ACHN (cell line): Measurements from ENCODE around the gene SLC30A7.
"Not testable (repeated sequence)": the region's sequence is repeated elsewhere in the genome, so short reads cannot be mapped to it uniquely, and the experiment has no call there.

ENCODE experiments used
- DNase-seq: peaks from one replicate; pipeline ENCODE4 v3.0.0-alpha.2; 2015
- in situ Hi-C: cut with HindIII; loops from 2 replicates; pipeline ENCODE4 v1.10.0; 2017; ENCODE audit warnings: low sequenced_read_pairs, low pct_ligation_motif_present, low pct_unique_long_range_greater_than_20kb

The SLC30A7 gene

GRCh38 chr1:100952104-100952745 lies 56.3 kb downstream of the SLC30A7 start:
- DNase-seq, result no peak
- in situ Hi-C loops, result no loop called here

- DNase-seq, in situ Hi-C loops: not testable (repeated sequence)
Observed at GRCh38 chr1:100952970-100953369, 57.1 kb downstream of the SLC30A7 start.

DNA sequence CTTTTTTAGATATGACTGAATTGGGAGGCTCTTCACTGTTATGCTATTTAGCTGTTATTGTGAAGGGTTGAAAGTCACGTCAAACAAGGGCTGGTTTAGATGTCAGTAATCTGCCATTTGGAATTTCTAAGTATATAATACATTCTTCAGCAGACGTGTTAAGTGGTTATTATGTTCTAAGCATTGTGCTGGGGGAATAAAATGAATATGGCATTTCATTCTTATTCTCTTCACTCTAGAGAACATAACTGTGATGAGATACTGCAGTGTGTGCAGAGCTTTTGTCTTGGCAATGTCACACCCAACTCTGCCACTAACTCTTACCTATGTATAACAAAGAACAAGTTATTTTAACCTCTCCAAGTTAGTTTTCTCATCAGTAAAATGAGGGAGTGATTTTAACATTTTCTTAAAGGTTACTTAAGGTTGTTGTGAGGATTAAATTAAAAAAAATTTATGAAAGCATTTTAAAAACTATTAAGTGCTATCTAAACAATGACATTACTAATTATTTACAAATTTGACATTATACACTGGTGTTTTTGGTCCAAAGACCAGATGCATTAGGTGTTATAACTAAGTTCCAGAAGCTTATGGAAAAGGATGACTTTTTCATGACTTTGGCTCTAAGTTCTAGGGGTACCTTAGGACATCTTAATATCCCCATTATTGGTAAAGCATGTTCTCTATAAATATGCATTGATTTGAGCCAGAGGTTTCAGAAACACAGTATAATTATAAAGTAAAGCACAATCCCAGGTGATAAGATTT lies 58.3 kb downstream of the SLC30A7 start:
- no peak for DNase-seq
- in situ Hi-C loops, result no loop called here

- no peak for DNase-seq
- in situ Hi-C loops, result no loop called here
Observed at GRCh38 chr1:100955322-100955721, 59.4 kb downstream of the SLC30A7 start.

- in situ Hi-C loops, result no loop called here
- DNase-seq, result no peak
Observed at GRCh38 chr1:100959502-100960060, 63.7 kb downstream of the SLC30A7 start.

DNA sequence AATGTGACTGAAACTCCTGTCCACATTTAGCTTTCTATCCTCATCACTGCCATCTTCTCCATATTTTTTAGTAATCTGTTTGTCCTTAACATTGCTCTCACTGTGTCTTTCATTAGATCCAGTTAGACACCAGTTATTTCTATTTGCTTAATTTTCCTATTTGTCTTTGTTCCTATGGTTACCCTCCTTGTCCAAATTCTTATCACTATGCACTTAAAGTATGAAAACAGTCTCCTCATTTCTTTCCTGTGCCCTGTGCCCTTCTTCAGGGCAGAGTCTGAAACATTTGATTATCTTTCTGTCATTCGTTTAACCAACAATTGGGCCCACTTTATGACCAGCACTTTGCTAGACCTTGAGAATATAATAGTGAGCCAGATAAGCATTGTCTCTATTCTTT lies 64.2 kb downstream of the SLC30A7 start:
- DNase-seq, result no peak
- in situ Hi-C loops, result no loop called here

GRCh38 chr1:100968621-100969020 lies 72.7 kb downstream of the SLC30A7 start:
- DNase-seq, result no peak
- in situ Hi-C loops, result no loop called here

- DNase-seq, result no peak
- in situ Hi-C loops, result no loop called here
Observed at GRCh38 chr1:100969327-100969726, 73.4 kb downstream of the SLC30A7 start.

DNA sequence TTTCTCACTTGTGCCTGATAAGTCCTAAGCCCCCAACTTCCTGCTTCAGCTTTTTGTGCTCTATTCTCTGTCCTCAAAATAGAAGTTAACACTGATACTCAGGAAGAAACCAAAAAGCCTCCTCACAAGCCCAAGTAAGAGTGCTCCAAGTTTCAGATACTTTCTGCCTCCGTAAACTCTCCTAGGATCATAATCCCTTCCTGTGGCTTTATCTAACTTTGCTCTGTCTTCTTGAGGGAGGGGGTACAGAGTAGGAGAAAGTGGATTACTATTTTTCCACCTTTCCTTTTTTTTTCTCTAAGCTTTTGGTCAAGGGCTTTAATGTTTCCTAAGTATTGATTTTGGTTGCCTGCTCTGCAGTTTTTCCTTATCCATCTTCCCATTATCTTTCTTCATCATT lies 75.1 kb downstream of the SLC30A7 start:
- in situ Hi-C loops, result no loop called here
- no peak for DNase-seq

GRCh38 chr1:100972185-100972584 lies 76.3 kb downstream of the SLC30A7 start:
- in situ Hi-C loops, result no loop called here
- no peak for DNase-seq

GRCh38 chr1:100976936-100977335 lies 81.0 kb downstream of the SLC30A7 start:
- no peak for DNase-seq
- in situ Hi-C loops, result no loop called here

- no peak for DNase-seq
- in situ Hi-C loops, result no loop called here
Observed at GRCh38 chr1:100979631-100980030, 83.7 kb downstream of the SLC30A7 start.

GRCh38 chr1:100982793-100983192 lies 86.9 kb downstream of the SLC30A7 start:
- in situ Hi-C loops, result no loop called here
- no peak for DNase-seq

DNA sequence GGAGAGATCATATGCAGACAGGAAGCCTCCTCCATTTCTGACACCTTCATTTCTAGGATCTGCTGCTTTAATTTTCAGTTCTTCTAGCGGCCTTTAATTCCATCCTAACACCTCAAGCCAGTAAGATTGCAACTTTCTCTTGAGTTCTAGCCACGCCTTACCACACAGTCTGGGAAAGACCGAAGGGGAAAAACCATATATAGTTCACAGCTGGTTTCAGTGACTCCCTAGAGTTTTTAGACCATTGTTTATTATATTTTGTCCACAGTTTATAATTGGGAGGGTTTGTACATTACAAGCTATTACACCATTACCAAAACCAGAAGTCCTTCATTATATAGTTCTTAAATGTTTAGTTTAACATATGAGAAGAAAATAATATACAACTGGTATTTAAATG lies 92.2 kb downstream of the SLC30A7 start:
- in situ Hi-C loops, result no loop called here
- no peak for DNase-seq

DNA sequence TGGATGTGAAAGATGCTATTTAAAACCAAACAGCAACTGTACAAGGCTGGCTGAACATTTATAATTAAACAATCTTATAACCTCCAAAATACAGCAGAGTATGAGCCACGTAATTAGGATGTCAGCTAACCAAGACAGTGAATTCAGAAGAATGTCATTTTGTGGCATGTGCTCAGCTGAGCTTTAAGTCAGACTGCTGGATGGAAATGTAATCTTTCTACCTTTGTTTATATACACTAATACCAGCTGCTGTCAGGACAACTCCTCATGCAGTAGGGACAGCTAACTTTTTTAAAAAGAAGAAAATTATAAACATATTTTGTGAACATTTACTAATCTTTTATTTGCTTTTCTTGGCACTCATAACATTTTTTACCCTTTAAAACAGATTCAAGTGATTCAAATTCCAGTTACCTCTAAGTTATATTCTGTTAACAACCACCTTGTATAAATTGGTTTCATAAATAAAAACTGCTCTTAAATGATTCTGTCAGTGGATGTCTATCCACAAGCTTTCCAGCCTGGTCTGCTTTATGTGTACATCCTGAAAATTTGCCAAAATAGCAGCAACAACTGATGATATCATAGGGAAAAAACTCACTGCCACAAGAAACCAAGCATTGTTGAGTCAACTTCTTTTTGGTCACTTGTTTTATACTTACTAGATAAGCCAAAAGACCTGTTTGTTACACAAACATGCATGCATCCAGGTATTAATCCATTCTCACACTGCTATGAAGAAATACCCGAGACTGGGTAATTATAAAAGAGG lies 93.6 kb downstream of the SLC30A7 start:
- DNase-seq, result peak; percentile 38
- in situ Hi-C loops, result no loop called here

DNA sequence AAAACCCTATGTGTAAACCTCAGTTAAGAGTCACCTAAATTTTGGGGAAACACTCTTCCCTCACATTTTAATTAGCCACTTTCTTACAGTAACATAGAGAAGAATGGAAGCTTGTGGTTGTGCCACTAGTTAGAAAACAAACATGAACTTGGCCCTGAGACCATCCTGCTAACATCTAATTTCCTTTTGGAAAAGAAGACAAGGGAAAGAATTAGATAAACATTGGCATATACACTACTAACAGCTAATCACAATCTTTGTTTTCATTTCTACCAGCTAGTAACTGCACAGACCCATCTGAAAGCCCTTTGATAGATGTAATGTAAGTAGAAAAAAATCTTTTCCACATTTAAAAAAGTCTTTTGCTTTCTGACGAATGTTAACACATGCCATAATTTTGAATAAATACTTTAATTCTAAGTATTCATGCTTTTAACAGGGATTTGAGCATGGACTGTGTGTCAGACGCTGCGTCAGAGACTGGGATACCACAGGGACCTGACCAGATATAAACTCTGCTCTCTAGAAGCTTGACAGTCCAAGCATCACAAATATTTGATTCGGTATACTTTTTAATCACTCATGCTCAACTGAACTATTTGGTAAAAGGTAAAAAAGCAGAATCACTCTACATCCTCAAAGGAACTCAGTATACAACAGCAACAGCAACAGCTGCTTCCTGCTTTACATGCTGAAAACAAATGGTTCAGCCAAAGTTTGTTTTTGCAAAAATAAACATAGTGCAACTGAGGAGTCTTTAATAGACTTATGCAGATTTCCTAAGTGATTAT lies 99.5 kb downstream of the SLC30A7 start:
- no peak for DNase-seq
- in situ Hi-C loops, result no loop called here

DNA sequence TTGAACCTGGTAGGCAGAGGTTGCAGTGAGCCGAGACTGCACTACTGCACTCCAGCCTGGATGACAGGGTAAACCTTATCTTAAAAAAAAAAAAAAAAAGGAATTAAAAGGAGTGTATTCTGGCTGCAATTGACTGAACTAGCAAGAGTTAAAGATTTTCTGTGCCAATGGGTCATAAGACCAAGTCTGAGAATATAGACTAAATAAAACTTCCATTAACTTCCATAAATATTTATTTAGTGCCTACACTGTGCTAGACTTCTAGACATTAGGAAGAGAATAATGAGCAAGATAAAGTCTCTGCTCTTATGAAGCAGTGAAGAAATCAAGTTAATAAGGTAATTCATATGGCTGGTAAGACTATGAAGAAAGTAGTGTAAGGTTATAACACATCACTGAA lies 102.5 kb downstream of the SLC30A7 start:
- in situ Hi-C loops, result no loop called here
- DNase-seq, result no peak

GRCh38 chr1:101000131-101000873 lies 104.4 kb downstream of the SLC30A7 start:
- in situ Hi-C loops, result no loop called here
- no peak for DNase-seq
